ENCODE data around the gene RBM47. TPM values are rescaled to one million over a fixed set of nuclear protein-coding genes. Genes with fewer than 3 reads are reported as not detected.

RBM47 gene
- total RNA-seq, 5 donors from 2014 or later (not counting 1 experiment from before 2014, with no cell fraction given), result 0.19 to 1.3 (median 0.79) TPM

DNA sequence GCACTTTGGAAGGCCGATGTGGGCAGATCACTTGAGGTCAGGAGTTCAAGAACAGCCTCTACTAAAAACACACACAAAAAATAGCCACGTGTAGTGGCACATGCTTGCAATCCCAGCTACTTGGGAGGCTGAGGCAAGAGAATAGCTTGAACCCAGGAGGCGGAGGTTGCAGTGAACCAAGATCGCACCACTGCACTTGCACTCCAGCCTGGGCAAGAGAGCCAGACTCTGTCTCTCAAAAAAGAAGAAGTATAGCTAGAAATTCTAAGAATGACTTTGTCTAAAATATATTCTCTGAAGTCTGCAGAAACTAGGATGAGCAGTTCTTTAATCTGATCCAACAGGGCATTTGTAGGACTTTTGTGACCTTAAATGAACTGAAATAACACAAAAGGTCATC lies 17.4 kb downstream of the RBM47 start:
- ChIA-PET POLR2A (interaction anchor here in 1 of 2 donors (0.6 kb wide), 1 partner anchor 1569 kb away, joined by 4 read pairs; no protein-coding TSS in a partner anchor), CTCF (interaction anchor here in 1 of 2 donors (0.5 kb wide), 1 partner anchor 10 kb away, joined by 8 read pairs; no protein-coding TSS in a partner anchor)
- no peak overlapping the region for H3K27ac Mint-ChIP-seq
- no peak for ATAC-seq (replicated peaks in 1 of 4)
- Histone ChIP-seq H3K9me3 (no peaks in the 10 kb centered on the region), H3K27me3 (replicated peaks in 1 of 2; ENCODE audit: control insufficient read depth in 2 of 2, extremely low read depth in 1 of 2, insufficient read depth in 2 of 2, low read length in 1 of 2) (peaks cover 0 to 6% of the 10 kb centered on the region in 2 experiments), H3K27ac (ENCODE audit: low read length) (no peak overlapping the region), H3K4me3 (ENCODE audit: control insufficient read depth in 1 of 2, extremely low read depth in 1 of 2, low read length in 1 of 2) (no peak overlapping the region), H3K36me3 (ENCODE audit: control insufficient read depth in 2 of 2, extremely low read depth in 1 of 2, insufficient read depth in 1 of 2, low read length in 1 of 2) (no peaks in the 10 kb centered on the region), H3K4me1 (ENCODE audit: control insufficient read depth in 1 of 2, extremely low read depth in 1 of 2, insufficient read depth in 2 of 2, low read length in 2 of 2) (peaks cover 0 to 17% of the 10 kb centered on the region in 2 experiments)
- H3K4me1 Mint-ChIP-seq, result peaks cover 5 to 21% (median 12%) of the 10 kb centered on the region in 3 donors
- no peak for DNase-seq
- H3K27me3 Mint-ChIP-seq, result no peaks in the 10 kb centered on the region
- WGBS (ENCODE audit: insufficient coverage), result 86% methylated on average over 2 of the region's 4 CpGs
- H3K4me3 Mint-ChIP-seq, result no peak overlapping the region
- H3K9me3 Mint-ChIP-seq, result no peaks in the 10 kb centered on the region
- H3K36me3 Mint-ChIP-seq, result no peaks in the 10 kb centered on the region

DNA sequence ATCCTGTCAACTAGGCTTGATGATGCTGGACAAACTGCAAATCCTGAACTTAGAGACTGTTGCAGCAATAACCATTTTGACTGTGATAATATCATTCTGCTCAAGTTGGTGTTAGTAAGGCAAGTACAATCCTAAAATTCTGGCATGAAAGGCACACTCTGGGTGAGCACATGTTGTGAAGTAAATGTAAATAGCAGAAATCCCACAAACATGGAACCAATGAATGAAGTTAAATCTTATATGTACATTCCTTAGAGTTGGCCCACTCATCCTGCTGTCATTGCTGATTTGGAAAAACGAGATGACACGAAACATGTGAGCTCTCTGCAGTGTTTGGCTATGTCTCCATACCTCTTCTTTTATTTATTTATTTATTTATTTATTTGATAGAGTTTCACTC lies 21.0 kb downstream of the RBM47 start:
- CTCF ChIA-PET, result interaction anchor here in 1 of 2 donors (0.6 kb wide), 1 partner anchor 181 kb away, joined by 3 read pairs; no protein-coding TSS in a partner anchor
- Histone ChIP-seq H3K4me3 (ENCODE audit: control insufficient read depth in 1 of 2, extremely low read depth in 1 of 2, low read length in 1 of 2) (no peak overlapping the region), H3K27ac (ENCODE audit: low read length) (no peak overlapping the region), H3K4me1 (ENCODE audit: control insufficient read depth in 1 of 2, extremely low read depth in 1 of 2, insufficient read depth in 2 of 2, low read length in 2 of 2) (peaks cover 0 to 5% of the 10 kb centered on the region in 2 experiments), H3K36me3 (ENCODE audit: control insufficient read depth in 2 of 2, extremely low read depth in 1 of 2, insufficient read depth in 1 of 2, low read length in 1 of 2) (no peaks in the 10 kb centered on the region), H3K27me3 (replicated peaks in 1 of 2; ENCODE audit: control insufficient read depth in 2 of 2, extremely low read depth in 1 of 2, insufficient read depth in 2 of 2, low read length in 1 of 2) (peaks cover 0 to 2% of the 10 kb centered on the region in 2 experiments), H3K9me3 (no peaks in the 10 kb centered on the region)
- peaks cover 0 to 9% (median 2%) of the 10 kb centered on the region in 3 donors for H3K4me1 Mint-ChIP-seq
- no peaks in the 10 kb centered on the region for H3K27me3 Mint-ChIP-seq
- H3K4me3 Mint-ChIP-seq, result no peak overlapping the region
- H3K36me3 Mint-ChIP-seq, result no peaks in the 10 kb centered on the region
- DNase-seq, result no peak
- no peak for ATAC-seq (replicated peaks in 1 of 4)
- POLR2A ChIA-PET, result no interaction called here
- H3K27ac Mint-ChIP-seq, result no peak overlapping the region
- no CpG with 5 or more reads among the region's 2 CpGs for WGBS (ENCODE audit: insufficient coverage)
- no peaks in the 10 kb centered on the region for H3K9me3 Mint-ChIP-seq

DNA sequence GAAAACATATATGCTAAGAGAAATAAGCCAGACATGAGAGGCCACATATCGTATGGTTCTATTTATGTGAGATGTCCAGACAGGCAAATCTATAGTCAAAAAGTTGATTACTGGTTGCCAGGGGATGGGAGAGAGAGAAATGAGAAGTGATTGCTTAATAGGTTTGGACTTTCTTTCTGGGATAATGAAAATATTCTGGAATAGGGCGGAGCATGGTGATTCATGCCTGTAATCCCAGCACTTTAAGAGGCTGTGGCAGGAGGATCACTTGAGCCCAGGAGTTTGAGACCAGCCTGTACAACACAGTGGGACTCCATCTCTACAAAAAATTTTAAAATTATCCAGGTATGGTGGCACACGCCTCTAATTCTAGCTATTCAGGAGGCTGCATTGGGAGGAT lies 22.4 kb downstream of the RBM47 start:
- ChIA-PET POLR2A (no interaction called here), CTCF (no interaction called here)
- ATAC-seq (replicated peaks in 1 of 4), result no peak
- H3K9me3 Mint-ChIP-seq, result no peaks in the 10 kb centered on the region
- peaks cover 0 to 2% of the 10 kb centered on the region in 2 experiments for H3K27me3 ChIP-seq (replicated peaks in 1 of 2; ENCODE audit: control insufficient read depth in 2 of 2, extremely low read depth in 1 of 2, insufficient read depth in 2 of 2, low read length in 1 of 2)
- no peak overlapping the region for H3K4me3 ChIP-seq (ENCODE audit: control insufficient read depth in 1 of 2, extremely low read depth in 1 of 2, low read length in 1 of 2)
- H3K4me1 Mint-ChIP-seq, result no peaks in the 10 kb centered on the region
- H3K36me3 ChIP-seq (ENCODE audit: control insufficient read depth in 2 of 2, extremely low read depth in 1 of 2, insufficient read depth in 1 of 2, low read length in 1 of 2), result no peaks in the 10 kb centered on the region
- 100% methylated on average over 1 of the region's 3 CpGs for WGBS (ENCODE audit: insufficient coverage)
- no peaks in the 10 kb centered on the region for H3K36me3 Mint-ChIP-seq
- DNase-seq, result no peak
- no peak overlapping the region for H3K27ac ChIP-seq (ENCODE audit: low read length)
- no peak overlapping the region for H3K27ac Mint-ChIP-seq
- no peak overlapping the region for H3K4me3 Mint-ChIP-seq
- no peaks in the 10 kb centered on the region for H3K9me3 ChIP-seq
- H3K27me3 Mint-ChIP-seq, result no peaks in the 10 kb centered on the region
- no peaks in the 10 kb centered on the region for H3K4me1 ChIP-seq (ENCODE audit: control insufficient read depth in 1 of 2, extremely low read depth in 1 of 2, insufficient read depth in 2 of 2, low read length in 2 of 2)

DNA sequence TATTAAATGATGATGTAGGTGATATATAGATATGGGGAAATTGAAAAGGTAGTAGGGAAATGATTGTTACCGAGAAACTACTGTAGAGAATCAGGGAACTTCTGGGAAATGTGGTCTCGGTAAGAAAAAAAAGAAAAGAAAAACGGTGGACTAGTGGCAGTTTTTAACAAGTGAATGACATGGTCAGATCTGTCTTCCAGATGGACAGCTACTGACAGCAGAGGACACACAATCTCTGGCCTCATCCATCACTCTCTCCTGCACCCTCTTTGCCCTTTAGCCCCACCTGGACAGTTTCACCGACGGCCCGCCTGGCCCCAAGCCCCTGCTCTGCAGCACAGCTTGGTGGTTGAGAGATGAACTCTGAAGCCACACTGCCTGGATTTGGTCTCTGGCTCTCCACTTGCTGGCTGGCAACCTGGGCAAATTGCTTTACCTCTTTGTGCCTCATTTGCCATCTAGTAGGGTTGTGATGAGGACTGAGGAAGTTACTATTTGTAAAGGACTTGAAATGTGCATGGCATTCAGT lies 23.4 kb downstream of the RBM47 start:
- POLR2A ChIA-PET, result no interaction called here
- no peak overlapping the region for H3K4me3 Mint-ChIP-seq
- Histone ChIP-seq H3K4me1 (ENCODE audit: control insufficient read depth in 1 of 2, extremely low read depth in 1 of 2, insufficient read depth in 2 of 2, low read length in 2 of 2) (no peaks in the 10 kb centered on the region), H3K9me3 (no peaks in the 10 kb centered on the region), H3K27me3 (replicated peaks in 1 of 2; ENCODE audit: control insufficient read depth in 2 of 2, extremely low read depth in 1 of 2, insufficient read depth in 2 of 2, low read length in 1 of 2) (peaks cover 0 to 2% of the 10 kb centered on the region in 2 experiments), H3K36me3 (ENCODE audit: control insufficient read depth in 2 of 2, extremely low read depth in 1 of 2, insufficient read depth in 1 of 2, low read length in 1 of 2) (no peaks in the 10 kb centered on the region), H3K27ac (ENCODE audit: low read length) (no peak overlapping the region), H3K4me3 (ENCODE audit: control insufficient read depth in 1 of 2, extremely low read depth in 1 of 2, low read length in 1 of 2) (no peak overlapping the region)
- H3K27me3 Mint-ChIP-seq, result no peaks in the 10 kb centered on the region
- 88% methylated on average over 5 of the region's 6 CpGs for WGBS (ENCODE audit: insufficient coverage)
- H3K4me1 Mint-ChIP-seq, result no peaks in the 10 kb centered on the region
- no peaks in the 10 kb centered on the region for H3K36me3 Mint-ChIP-seq
- CTCF ChIA-PET, result no interaction called here
- DNase-seq, result no peak
- ATAC-seq (replicated peaks in 1 of 4), result no peak
- H3K9me3 Mint-ChIP-seq, result no peaks in the 10 kb centered on the region
- H3K27ac Mint-ChIP-seq, result no peak overlapping the region

DNA sequence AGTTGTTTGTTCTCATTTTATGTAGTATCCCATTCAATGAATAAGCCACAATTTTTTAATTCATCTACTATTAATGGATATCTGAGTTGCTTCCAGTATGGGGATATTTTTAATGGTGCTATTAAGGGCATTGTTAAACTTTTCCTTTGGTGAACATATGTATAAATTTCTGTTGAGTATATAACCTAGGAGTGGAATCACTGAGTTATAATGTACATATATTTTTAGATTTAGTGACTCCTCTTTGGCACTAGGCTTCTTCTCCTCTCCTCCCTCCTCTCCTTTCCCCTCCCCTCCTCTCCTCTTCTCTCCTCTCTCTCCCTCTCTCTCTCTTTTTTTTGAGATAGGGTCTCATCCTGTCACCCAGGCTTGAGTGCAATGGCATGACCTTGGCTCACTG lies 26.4 kb downstream of the RBM47 start:
- Mint-ChIP-seq H3K4me1 (no peaks in the 10 kb centered on the region), H3K27me3 (no peaks in the 10 kb centered on the region), H3K4me3 (no peak overlapping the region), H3K27ac (no peak overlapping the region), H3K36me3 (no peaks in the 10 kb centered on the region), H3K9me3 (no peaks in the 10 kb centered on the region)
- POLR2A ChIA-PET, result no interaction called here
- CTCF ChIA-PET, result no interaction called here
- Histone ChIP-seq H3K9me3 (no peaks in the 10 kb centered on the region), H3K36me3 (ENCODE audit: control insufficient read depth in 2 of 2, extremely low read depth in 1 of 2, insufficient read depth in 1 of 2, low read length in 1 of 2) (no peaks in the 10 kb centered on the region), H3K4me3 (ENCODE audit: control insufficient read depth in 1 of 2, extremely low read depth in 1 of 2, low read length in 1 of 2) (no peak overlapping the region), H3K27me3 (replicated peaks in 1 of 2; ENCODE audit: control insufficient read depth in 2 of 2, extremely low read depth in 1 of 2, insufficient read depth in 2 of 2, low read length in 1 of 2) (no peaks in the 10 kb centered on the region), H3K4me1 (ENCODE audit: control insufficient read depth in 1 of 2, extremely low read depth in 1 of 2, insufficient read depth in 2 of 2, low read length in 2 of 2) (no peaks in the 10 kb centered on the region), H3K27ac (ENCODE audit: low read length) (no peak overlapping the region)
- no peak for DNase-seq
- ATAC-seq (replicated peaks in 1 of 4), result no peak

DNA sequence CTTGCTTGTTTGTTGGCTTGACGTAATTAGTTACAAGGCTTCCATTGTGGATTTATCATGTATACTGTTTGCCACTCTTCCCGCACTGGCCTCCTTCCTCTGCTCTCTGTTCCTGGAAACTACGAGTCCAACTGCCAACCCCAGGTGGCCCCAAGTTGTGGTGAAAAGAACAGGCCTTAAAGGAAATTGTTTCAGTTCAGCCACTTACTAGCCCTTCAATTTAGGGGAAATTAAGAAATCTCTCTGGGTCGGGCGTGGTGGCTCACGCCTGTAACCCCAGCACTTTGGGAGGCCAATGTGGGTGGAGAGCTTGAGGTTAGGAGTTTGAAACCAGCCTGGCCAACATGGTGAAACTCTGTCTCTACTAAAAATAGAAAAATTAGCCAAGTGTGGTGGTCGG lies 28.0 kb downstream of the RBM47 start:
- Mint-ChIP-seq H3K27me3 (no peaks in the 10 kb centered on the region), H3K4me3 (no peak overlapping the region), H3K27ac (no peak overlapping the region), H3K36me3 (no peaks in the 10 kb centered on the region), H3K9me3 (no peaks in the 10 kb centered on the region), H3K4me1 (no peaks in the 10 kb centered on the region)
- no peaks in the 10 kb centered on the region for H3K36me3 ChIP-seq (ENCODE audit: control insufficient read depth in 2 of 2, extremely low read depth in 1 of 2, insufficient read depth in 1 of 2, low read length in 1 of 2)
- 63% methylated on average over 3 of the region's 7 CpGs for WGBS (ENCODE audit: insufficient coverage)
- DNase-seq, result no peak
- H3K27me3 ChIP-seq (replicated peaks in 1 of 2; ENCODE audit: control insufficient read depth in 2 of 2, extremely low read depth in 1 of 2, insufficient read depth in 2 of 2, low read length in 1 of 2), result no peaks in the 10 kb centered on the region
- ATAC-seq (replicated peaks in 1 of 4), result no peak
- H3K9me3 ChIP-seq, result no peaks in the 10 kb centered on the region
- no peaks in the 10 kb centered on the region for H3K4me1 ChIP-seq (ENCODE audit: control insufficient read depth in 1 of 2, extremely low read depth in 1 of 2, insufficient read depth in 2 of 2, low read length in 2 of 2)
- POLR2A ChIA-PET, result no interaction called here
- no peak overlapping the region for H3K27ac ChIP-seq (ENCODE audit: low read length)
- H3K4me3 ChIP-seq (ENCODE audit: control insufficient read depth in 1 of 2, extremely low read depth in 1 of 2, low read length in 1 of 2), result no peak overlapping the region
- CTCF ChIA-PET, result no interaction called here

DNA sequence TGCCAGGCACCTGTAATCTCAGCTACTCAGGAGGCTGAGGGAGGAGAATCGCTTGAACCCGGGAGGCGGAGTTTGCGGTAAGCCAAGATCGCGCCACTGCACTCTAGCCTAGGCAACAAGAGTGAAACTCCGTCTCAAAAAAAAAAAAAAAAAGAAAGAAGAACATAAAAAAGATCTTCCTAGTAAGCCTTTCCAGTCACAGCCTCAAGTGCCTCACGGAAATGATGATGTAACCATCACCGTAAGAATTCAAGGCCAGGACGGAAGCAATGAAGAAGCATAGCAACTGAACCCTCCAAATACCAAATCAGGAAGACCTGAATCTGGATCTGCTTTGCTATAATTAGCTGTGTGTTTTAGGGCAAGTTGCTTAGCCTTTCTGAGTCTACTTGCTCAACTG lies 28.8 kb downstream of the RBM47 start:
- Mint-ChIP-seq H3K27ac (no peak overlapping the region), H3K4me3 (no peak overlapping the region), H3K27me3 (no peaks in the 10 kb centered on the region), H3K4me1 (no peaks in the 10 kb centered on the region), H3K9me3 (no peaks in the 10 kb centered on the region), H3K36me3 (no peaks in the 10 kb centered on the region)
- H3K9me3 ChIP-seq, result no peaks in the 10 kb centered on the region
- no peaks in the 10 kb centered on the region for H3K4me1 ChIP-seq (ENCODE audit: control insufficient read depth in 1 of 2, extremely low read depth in 1 of 2, insufficient read depth in 2 of 2, low read length in 2 of 2)
- H3K27ac ChIP-seq (ENCODE audit: low read length), result no peak overlapping the region
- ATAC-seq (replicated peaks in 1 of 4) (no peak), DNase-seq (no peak)
- no peaks in the 10 kb centered on the region for H3K36me3 ChIP-seq (ENCODE audit: control insufficient read depth in 2 of 2, extremely low read depth in 1 of 2, insufficient read depth in 1 of 2, low read length in 1 of 2)
- H3K4me3 ChIP-seq (ENCODE audit: control insufficient read depth in 1 of 2, extremely low read depth in 1 of 2, low read length in 1 of 2), result no peak overlapping the region
- POLR2A ChIA-PET, result no interaction called here
- no peaks in the 10 kb centered on the region for H3K27me3 ChIP-seq (replicated peaks in 1 of 2; ENCODE audit: control insufficient read depth in 2 of 2, extremely low read depth in 1 of 2, insufficient read depth in 2 of 2, low read length in 1 of 2)
- WGBS (ENCODE audit: insufficient coverage), result no CpG with 5 or more reads among the region's 10 CpGs
- CTCF ChIA-PET, result no interaction called here
